NT2/D1 (cell line): Measurements from ENCODE around the gene PRR36.

ENCODE experiments used
- DNase-seq: peaks from one replicate; pipeline ENCODE4 v3.0.0-alpha.2; 2011; ENCODE audit warnings: low read depth, low spot score
- H3K27me3 ChIP-seq: 2 replicates; pipeline ENCODE4 v1.6.0; 2011; ENCODE audit warnings: mild to moderate bottlenecking; ENCODE audit not compliant: insufficient read length, insufficient read depth
- H3K36me3 ChIP-seq: 2 replicates; pipeline ENCODE4 v1.6.1; 2011; ENCODE audit warnings: mild to moderate bottlenecking, low read length, mixed read lengths; ENCODE audit not compliant: insufficient read depth, insufficient read length
- H3K4me1 ChIP-seq: 2 replicates; pipeline ENCODE4 v1.5.1; 2011; ENCODE audit not compliant: insufficient read depth, insufficient read length
- H3K4me3 ChIP-seq: 2 replicates; pipeline ENCODE4 v1.5.1; 2011; ENCODE audit warnings: low read depth; ENCODE audit not compliant: insufficient read length
- H3K9ac ChIP-seq: 2 replicates; pipeline ENCODE4 v1.6.0; 2011; ENCODE audit warnings: low read depth; ENCODE audit not compliant: insufficient read length
- H3K9me3 ChIP-seq: 2 replicates; pipeline ENCODE4 v1.5.1; 2011; ENCODE audit warnings: mild to moderate bottlenecking, low read length; ENCODE audit not compliant: insufficient read depth
- SUZ12 ChIP-seq: IDR thresholded peaks from 2 replicates; pipeline ENCODE4 v1.6.1; 2011; ENCODE audit not compliant: insufficient read length, insufficient read depth; ENCODE audit errors: extremely low read depth
- YY1 ChIP-seq: IDR thresholded peaks from 2 replicates; pipeline ENCODE4 v1.6.1; 2011; ENCODE audit not compliant: insufficient read length, insufficient read depth
- ZNF274 ChIP-seq: IDR thresholded peaks from 2 replicates; pipeline ENCODE4 v1.6.1; 2011; ENCODE audit warnings: mild to moderate bottlenecking, low read depth, low read length

PRR36 gene

DNA sequence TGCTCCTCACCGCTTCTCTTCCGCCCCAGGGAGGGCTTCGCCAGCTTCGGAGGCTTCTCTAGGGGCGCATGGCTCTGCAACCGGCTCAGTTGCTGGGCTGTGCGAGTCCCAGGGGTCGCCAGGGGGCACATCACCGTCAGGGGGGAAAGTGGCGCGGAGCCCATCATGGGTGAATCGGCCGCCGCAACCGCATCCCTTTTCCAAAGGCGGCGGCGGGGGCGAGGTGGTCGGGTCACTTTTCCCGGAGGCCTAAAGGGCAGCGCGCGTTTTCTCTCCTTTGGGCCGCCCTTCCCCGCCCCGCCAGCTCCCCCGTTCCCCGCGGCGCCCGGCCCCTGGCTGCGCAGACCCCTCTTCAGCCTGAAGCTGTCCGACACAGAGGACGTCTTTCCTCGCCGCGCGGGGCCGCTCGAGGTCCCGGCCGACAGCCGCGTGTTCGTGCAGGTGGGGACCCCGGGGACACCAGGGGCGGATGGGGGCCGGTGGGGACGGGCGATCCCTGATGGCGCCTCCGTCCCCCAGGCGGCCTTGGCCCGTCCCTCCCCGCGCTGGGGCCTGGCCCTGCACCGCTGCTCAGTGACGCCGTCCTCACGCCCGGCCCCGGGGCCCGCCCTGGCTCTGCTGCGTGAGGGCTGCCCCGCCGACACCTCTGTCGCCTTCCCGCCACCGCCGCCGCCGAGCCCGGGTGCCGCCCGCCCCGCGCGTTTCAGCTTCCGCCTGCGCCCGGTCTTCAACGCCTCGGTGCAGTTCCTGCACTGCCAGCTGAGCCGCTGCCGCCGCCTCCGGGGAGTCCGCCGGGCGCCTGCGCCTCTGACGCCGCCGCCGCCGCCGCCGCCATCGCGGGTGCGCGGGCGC lies 42.1 kb upstream of the PRR36 start:
- Histone ChIP-seq H3K4me3 (peak overlapping the region; percentile 45), H3K9me3 (peaks cover 4% of the 10 kb centered on the region; the same call in 1 of the 2 replicates), H3K4me1 (peaks cover 9% of the 10 kb centered on the region), H3K27me3 (peaks cover 36% of the 10 kb centered on the region), H3K36me3 (peaks cover 17% of the 10 kb centered on the region), H3K9ac (peak overlapping the region; percentile 85)
- no peak for DNase-seq
- no peak for TF ChIP-seq SUZ12
- TF ChIP-seq ZNF274 = no peak
- TF ChIP-seq YY1 = no peak

DNA sequence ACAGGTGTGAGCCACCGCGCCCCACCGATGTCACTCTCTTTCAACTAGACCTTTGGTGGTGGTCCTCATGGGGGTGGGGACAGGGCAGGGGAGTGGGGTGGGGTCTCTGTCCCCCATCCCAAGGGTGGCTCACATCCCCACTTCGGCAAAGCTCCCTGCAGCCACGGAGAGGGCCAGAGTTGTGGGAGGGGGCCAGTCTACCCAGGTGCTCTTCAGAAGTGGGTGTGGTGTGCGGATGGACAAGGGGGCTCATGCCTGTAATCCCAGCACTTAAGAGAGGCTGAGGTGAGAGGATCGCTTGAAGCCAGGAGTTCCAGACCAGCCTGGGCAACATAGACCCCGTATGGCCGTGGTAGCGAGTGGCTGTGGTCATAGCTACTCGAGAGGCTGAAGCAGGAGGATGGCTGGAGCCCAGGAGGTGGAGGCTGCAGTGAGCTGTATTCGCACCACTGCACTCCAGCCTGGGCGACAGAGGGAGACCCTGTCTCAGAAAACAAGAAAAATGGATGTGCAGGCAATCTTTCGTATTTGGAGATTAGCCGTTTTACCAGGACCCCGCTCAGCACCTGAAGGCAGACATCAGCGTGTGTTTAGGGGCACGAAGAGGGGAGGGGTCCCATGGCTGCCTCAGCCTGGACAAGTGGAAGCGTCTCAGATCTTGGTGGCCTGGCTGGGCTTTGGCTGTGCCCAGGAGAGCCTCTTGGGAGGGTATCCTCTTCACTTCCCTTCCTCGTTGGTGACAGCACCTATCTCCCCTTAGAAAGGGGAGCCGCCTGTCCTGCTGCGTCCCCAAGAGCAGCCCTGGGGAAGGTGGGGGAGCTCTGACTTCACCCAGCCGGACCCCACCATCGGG lies 41.3 kb upstream of the PRR36 start:
- H3K9me3 ChIP-seq = peaks cover 4% of the 10 kb centered on the region; the same call in 1 of the 2 replicates
- TF ChIP-seq SUZ12 (no peak), YY1 (no peak), ZNF274 (no peak)
- H3K4me1 ChIP-seq = peaks cover 7% of the 10 kb centered on the region
- H3K27me3 ChIP-seq = peaks cover 36% of the 10 kb centered on the region
- H3K36me3 ChIP-seq = peaks cover 24% of the 10 kb centered on the region
- peak overlapping the region; percentile 45 for H3K4me3 ChIP-seq
- H3K9ac ChIP-seq = peak overlapping the region; percentile 85
- no peak for DNase-seq

DNA sequence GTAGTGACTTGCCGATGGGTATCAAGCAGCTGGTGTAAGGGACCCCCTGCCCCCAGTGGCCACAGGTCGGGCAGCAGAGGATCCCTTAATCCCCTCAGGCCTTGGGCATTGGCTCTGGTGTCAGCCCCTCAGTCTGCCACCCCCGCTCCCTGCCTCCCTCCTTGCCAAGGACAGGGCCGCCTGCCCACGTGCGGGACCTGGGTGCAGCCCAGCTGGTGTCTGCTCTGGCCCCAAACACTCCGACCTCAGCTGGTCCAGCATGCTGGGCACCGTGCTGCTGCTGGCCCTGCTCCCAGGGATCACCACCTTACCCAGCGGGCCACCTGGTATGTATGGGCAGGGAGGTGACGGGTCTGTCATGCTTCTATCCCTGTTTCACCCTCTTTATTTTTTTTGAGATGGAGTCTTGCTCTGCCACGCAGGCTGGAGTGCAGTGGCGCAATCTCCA lies 40.4 kb upstream of the PRR36 start, which contains the start of gene TGFBR3L:
Gene TGFBR3L (plus strand): TSS at position 233 of the 448 bp plus-strand sequence.
- Histone ChIP-seq H3K4me3 (peak within 1 kb of the TSS; percentile 45), H3K27me3 (peaks cover 36% of the 10 kb centered on the region), H3K36me3 (peaks cover 32% of the 10 kb centered on the region), H3K9ac (peak within 1 kb of the TSS; percentile 85), H3K4me1 (peaks cover 7% of the 10 kb centered on the region), H3K9me3 (peaks cover 4% of the 10 kb centered on the region; the same call in 1 of the 2 replicates)
- no peak for DNase-seq
- TF ChIP-seq ZNF274 = no peak

DNA sequence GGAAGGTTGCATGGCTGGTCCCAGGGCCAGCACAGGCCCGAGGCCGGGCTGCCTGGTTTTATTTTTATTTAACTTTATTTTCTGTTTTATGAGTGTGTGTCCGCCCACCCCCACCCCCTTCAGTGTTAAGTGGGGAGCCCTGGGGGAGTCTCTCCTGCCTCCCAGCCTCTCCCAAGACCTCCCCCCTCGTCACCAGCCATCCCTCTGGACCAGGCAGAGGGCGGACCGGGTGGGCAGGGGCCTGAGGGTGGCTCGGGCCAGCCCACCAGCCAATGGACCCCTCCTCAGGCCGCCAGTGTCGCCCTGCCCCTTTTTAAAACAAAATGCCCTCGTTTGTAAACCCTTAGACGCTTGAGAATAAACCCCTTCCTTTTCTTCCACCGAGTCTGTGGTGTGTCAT lies 39.9 kb upstream of the PRR36 start:
- Histone ChIP-seq H3K4me3 (no peak overlapping the region), H3K9me3 (peaks cover 4% of the 10 kb centered on the region; the same call in 1 of the 2 replicates), H3K36me3 (peaks cover 35% of the 10 kb centered on the region), H3K4me1 (peaks cover 7% of the 10 kb centered on the region), H3K9ac (no peak overlapping the region), H3K27me3 (peaks cover 36% of the 10 kb centered on the region)
- DNase-seq = no peak
- TF ChIP-seq SUZ12 = no peak
- TF ChIP-seq ZNF274 = no peak
- TF ChIP-seq YY1 = no peak

DNA sequence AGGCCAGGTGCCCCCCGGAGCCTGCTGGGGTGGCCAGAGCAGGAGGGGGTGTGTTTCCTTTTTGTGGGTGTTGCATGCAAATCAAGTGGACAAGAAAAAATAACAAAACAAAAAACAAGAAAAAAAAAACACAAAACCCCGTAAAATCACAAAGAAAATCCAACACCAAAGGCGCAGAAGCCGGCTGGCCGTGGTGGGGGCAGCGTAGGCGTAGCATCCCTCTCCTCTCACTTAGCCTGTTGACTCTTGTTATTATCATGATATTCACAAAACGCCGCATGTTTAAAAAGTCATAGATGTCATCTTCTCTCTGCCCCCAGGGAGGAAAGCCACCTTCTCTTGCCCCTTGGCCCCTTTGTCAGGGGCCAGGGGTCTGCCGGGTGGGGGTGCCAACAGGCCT lies 39.5 kb upstream of the PRR36 start:
- Histone ChIP-seq H3K9ac (no peak overlapping the region), H3K4me1 (peaks cover 3% of the 10 kb centered on the region), H3K27me3 (peaks cover 33% of the 10 kb centered on the region), H3K9me3 (peaks cover 2% of the 10 kb centered on the region; the same call in 1 of the 2 replicates), H3K36me3 (peaks cover 35% of the 10 kb centered on the region), H3K4me3 (no peak overlapping the region)
- TF ChIP-seq SUZ12 (no peak), YY1 (no peak), ZNF274 (no peak)
- DNase-seq = no peak

DNA sequence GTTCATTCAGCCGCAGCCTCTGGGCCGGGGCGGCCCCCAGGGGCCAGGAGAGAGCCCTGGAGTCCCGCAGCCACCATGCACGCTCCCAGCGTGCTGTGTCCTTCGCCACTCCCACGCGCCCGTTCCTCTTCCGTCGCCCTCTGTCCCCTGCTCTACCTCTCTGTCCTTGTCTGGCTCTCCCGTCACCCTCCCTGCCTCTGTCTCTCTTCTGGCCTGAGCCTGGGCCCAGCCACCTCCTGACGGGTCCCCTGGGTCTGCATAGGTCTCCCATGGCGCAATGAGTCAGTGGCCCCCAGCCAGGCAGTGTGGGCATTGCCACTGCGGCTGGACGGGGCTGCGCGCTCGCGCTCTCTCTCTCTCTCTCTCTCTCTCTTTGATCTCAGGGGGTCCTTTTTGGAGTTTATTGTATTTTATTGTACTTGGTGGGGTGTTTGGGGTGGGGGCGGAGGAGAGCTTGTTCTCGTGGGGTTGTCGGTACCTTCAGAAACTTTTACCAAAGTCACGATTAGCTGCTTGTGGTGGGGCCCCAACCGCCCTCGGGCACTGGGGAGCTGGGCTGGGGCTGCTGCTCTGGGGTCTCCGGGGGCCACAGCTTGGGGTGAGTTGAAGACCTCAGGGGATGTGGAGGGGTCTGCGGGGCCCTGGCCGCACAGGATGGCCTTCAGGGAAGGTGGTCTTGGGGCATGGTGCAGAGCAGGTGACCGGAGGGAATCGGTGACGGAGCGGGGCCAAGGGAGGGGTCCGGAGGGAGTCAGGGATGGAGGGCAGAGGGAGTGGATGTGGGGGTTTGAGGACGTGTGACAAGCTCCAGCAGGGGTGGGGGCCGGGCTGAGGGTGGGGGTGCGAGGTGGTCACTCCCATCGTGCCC lies 38.7 kb upstream of the PRR36 start:
- no peak overlapping the region for H3K4me3 ChIP-seq
- H3K27me3 ChIP-seq = peaks cover 29% of the 10 kb centered on the region
- H3K9me3 ChIP-seq = no peaks in the 10 kb centered on the region
- peaks cover 9% of the 10 kb centered on the region for H3K4me1 ChIP-seq
- peaks cover 35% of the 10 kb centered on the region for H3K36me3 ChIP-seq
- no peak for TF ChIP-seq SUZ12
- TF ChIP-seq YY1 = no peak
- TF ChIP-seq ZNF274 = no peak
- H3K9ac ChIP-seq = no peak overlapping the region
- DNase-seq = no peak
